AG09319 (cell line): ENCODE results near the gene TMC6.

Experiments
- DNase-seq: peaks from one replicate; pipeline ENCODE4 v3.0.0-alpha.2; 2010; ENCODE audit warnings: low read depth; ENCODE audit errors: extremely low read depth
- TF ChIP-seq, protein P1 (sequence below): IDR thresholded peaks from 2 replicates; pipeline ENCODE4 v1.5.1; 2011; ENCODE audit warnings: low read depth, mild to moderate bottlenecking, inconsistent platforms, low read length, moderate library complexity

TMC6 gene

DNA sequence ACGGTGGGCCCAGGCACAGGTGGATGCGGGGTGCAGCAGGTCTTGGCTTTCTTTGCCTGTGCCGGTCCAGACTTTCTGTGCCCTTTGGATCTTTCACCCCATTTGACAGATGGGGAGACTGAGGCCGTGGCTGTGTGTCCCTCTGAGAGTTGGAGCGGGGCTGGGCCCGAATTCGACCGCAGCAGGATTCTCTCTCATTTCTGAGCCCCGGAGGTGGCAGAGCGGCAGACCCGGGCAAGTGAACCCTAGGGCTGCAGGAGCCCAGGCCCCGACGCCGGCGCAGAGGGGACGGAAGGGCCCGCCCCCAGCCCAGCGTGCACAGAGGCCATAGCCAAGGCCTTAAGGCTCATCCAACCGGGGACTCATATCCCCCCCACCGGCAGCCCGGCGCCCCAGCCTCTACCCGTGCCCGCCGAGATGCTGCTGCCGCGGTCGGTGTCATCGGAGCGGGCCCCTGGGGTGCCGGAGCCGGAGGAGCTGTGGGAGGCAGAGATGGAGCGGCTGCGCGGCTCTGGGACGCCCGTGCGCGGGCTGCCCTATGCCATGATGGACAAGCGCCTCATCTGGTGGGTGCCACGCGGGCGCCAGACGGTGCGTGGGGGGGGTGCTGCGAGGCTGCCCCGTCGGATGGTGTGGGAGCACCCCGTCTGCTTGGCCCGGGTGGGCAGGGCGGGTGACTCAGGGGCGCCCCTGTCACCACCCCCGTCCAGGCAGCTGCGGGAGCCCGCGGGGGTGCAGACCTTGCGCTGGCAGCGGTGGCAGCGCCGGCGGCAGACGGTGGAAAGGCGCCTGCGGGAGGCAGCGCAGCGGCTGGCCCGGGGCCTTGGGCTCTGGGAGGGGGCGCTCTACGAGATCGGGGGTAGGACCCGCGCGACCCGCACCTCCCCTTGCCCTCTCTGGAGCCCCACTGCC lies 2.9 kb upstream of the TMC6 start:
- TF ChIP-seq, protein P1, sequence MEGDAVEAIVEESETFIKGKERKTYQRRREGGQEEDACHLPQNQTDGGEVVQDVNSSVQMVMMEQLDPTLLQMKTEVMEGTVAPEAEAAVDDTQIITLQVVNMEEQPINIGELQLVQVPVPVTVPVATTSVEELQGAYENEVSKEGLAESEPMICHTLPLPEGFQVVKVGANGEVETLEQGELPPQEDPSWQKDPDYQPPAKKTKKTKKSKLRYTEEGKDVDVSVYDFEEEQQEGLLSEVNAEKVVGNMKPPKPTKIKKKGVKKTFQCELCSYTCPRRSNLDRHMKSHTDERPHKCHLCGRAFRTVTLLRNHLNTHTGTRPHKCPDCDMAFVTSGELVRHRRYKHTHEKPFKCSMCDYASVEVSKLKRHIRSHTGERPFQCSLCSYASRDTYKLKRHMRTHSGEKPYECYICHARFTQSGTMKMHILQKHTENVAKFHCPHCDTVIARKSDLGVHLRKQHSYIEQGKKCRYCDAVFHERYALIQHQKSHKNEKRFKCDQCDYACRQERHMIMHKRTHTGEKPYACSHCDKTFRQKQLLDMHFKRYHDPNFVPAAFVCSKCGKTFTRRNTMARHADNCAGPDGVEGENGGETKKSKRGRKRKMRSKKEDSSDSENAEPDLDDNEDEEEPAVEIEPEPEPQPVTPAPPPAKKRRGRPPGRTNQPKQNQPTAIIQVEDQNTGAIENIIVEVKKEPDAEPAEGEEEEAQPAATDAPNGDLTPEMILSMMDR, result no peak
- DNase-seq, result no peak

DNA sequence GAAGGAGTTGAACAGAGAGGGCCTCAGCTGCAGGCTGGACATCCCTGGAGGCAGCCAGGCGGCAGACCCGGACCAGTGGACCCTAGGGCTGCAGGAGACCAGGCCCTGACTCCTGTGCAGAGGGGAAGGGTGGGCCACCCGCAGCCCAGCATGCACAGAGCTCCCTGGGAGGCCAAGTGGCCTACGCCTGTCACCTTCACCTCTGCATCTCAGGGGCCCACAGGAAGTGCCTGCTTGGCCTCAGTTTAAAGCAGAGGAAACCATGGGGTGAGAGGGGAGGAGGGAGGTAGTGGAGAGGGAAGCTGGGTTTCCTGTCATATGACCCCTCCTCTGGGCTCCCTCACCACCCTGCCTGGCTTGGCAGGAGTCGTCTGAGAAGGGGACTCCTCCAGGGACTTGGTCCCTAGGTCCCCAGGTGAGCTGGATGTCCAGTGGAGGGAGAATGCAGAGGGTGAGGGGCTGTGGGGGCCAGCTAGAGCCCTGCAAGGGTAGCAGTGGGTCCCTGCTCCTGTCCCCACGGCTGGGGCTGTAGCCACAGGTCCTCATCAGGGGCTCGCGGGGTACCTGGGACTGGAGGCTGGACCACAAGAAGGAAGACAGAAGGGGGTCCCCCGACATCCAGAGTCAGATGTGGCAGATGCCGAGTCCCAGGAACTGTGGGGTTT lies 2.0 kb upstream of the TMC6 start, which contains the start of gene TMC8:
TSS of gene TMC8 (plus strand) at position 335 of the 665 bp plus-strand sequence. CDS start 818 bp downstream, outside the sequence.
- DNase-seq, result no peak
- TF ChIP-seq, protein P1, result no peak

- no peak for DNase-seq
- TF ChIP-seq, protein P1, result no peak
Observed at GRCh38 chr17:78130090-78130436, 1.5 kb upstream of the TMC6 start.

DNA sequence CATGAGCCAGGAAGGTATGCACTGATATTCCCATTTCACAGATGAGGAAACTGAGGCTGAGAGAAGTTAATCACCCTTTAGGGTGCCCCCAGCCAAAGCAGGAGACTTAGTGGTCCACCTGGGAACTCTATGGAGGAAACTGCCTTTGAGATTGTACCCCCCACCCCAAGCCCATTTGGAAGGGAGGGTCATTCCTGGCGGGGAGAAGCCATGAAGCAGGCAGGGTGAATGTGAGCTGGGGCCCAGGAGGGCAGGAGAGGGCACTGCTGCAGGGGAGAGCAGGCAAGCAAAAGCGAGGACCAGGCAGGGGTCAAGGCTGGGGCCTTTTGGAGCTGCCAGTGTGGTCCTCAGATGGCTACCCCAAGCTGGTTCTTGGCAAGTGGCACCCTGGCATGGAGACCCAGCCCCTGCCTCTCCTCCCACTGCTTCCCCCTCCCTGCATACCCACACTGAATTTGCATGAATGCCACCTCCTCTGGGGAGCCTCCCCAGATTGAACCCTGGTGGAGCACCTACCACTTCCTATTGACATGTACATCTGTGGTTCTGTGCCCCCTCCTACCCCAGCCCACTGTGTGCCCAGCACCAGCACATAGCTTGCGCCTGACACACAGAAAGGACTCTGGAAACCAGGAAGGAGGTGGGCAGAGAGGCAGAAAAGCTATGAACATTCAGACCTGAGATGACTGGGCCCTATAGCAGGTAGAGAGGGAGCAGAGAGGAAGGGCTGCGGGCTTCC lies 965 bp upstream of the TMC6 start:
- TF ChIP-seq, protein P1, result no peak
- DNase-seq, result no peak

DNA sequence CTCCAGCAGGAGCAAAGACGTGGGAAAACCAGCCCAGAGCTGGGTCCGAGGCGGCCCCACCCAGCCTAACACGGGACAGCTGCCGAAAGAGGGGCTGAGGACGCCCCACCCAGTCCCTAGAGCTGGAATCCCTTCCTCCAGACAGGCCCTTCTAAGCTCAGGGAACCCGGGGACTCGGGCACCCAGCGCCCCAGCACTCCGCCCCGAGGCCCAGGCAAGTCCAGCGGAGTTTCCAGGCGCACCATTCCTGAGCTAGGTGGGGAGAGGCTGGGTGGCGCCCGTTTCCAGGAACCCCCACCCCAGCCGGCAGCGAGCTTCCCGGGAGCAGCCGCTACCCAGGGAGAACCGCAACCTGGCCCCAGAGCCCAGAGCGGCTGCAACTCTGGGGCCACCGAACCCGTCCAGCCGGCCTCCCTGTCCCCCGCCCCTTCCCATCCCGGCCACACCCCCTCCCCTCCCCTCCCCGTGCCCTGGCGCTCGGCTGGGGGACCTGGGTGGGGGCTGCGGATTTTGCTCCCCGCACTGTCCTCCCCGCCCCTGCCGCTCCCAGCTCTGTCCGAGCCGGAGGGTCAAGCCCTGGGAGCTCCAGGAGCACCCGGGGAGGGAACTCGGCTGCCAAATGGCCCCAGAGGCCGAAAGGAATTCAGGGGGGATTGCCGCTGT lies 536 bp downstream of the TMC6 start:
- TF ChIP-seq, protein P1, result no peak
- DNase-seq, result no peak

DNA sequence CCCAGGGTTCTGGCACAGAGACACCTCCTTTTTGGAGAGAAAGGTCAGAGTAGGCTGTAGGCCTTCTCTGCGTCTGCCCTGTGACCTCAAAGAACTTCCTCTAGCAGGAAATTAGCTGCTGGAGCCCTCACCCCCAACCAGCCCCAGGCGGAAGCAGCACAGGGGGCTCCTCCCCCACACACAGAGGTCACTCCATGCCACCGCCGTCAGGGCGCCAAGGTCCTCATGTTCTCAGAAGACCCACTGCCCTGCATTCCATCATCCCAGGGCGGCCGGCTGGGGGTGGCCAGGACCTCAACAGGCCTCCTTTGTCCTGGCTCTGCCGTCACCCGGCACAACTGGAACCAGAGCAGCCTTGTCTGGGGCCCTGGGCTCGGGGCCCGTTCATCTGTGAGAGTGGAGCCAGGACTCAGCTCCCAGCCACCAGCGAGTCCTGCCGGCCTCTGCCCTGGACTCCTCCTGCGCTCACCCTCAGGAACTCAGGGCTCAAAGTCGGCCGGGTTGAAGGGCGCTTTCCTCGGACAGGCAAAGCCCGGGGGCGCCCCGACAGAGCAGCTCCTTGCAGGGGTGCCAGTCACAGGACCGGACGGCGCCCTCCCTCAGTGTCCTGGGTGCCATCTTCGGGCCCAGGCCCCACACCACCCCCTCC lies 1.2 kb downstream of the TMC6 start:
- DNase-seq, result no peak
- TF ChIP-seq, protein P1, result no peak
